HUES6 (cell line): Measurements from ENCODE around the gene ID4.

ENCODE experiments used
- H3K27ac ChIP-seq: 2 replicates; pipeline ENCODE4 v1.7.0; 2013; ENCODE audit warnings: low read depth, mild to moderate bottlenecking, low read length, inconsistent platforms
- H3K27me3 ChIP-seq: 2 replicates; pipeline ENCODE4 v1.6.1; 2013; ENCODE audit warnings: low read length; ENCODE audit not compliant: control insufficient read depth, insufficient read depth
- H3K36me3 ChIP-seq: 2 replicates; pipeline ENCODE4 v1.6.1; 2013; ENCODE audit warnings: low read length; ENCODE audit not compliant: control insufficient read depth, insufficient read depth
- H3K4me1 ChIP-seq: 2 replicates; pipeline ENCODE4 v1.6.1; 2013; ENCODE audit warnings: low read length; ENCODE audit not compliant: control insufficient read depth, insufficient read depth
- H3K4me3 ChIP-seq: 2 replicates; pipeline ENCODE4 v1.5.1; 2013; ENCODE audit warnings: low read depth, low read length
- H3K9ac ChIP-seq: one replicate; pipeline ENCODE4 v1.6.1; 2013; ENCODE audit warnings: mild to moderate bottlenecking, low read length
- H3K9me3 ChIP-seq: 2 replicates; pipeline ENCODE4 v1.6.1; 2013; ENCODE audit warnings: low read depth, low read length; ENCODE audit not compliant: control insufficient read depth, insufficient read depth

Gene ID4

DNA sequence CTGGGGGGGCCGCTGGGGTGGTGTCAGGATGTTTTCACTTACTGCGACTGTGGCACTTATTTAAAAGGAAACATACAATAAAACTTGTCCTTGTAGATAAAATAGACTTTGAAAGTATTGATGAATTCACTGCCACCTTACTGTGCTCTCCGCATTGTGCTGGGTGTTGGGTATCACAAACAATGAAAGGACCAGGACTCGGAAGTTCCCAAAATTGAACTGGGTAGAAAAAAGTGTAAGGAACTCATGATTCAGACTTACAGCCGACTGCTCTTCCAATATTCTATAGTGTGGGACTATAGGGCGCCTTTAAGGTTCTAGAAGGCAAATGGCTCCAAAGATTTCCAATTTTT is 32.1 kb upstream of the ID4 start:
- Histone ChIP-seq H3K9me3 (peaks cover 16% of the 10 kb centered on the region), H3K9ac (peak overlapping the region; percentile 82), H3K27me3 (peaks cover 5% of the 10 kb centered on the region), H3K4me3 (peak overlapping the region; percentile 66), H3K27ac (peak overlapping the region; percentile 97; the same call in 1 of the 2 replicates), H3K36me3 (no peaks in the 10 kb centered on the region), H3K4me1 (peaks cover 24% of the 10 kb centered on the region)

DNA sequence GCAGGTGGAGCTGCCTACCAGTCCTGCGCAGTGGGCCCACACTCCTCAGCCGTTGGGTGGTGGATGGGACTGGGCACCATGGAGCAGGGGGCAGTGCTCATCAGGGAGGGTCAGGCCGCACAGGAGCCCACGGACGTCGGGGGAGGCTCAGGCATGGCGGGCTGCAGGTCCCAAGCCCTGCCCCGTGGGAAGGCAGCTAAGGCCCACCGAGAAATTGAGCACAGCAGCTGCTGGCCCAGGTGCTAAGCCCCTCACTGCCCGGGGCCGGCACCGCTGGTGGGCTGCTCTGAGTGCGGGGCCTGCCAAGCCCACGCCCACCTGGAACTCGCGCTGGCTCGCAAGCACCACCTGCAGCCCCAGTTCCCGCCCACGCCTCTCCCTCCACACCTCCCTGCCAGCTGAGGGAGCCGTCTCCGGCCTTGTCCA is 30.2 kb upstream of the ID4 start:
- no peak overlapping the region for H3K9ac ChIP-seq
- H3K36me3 ChIP-seq, result no peaks in the 10 kb centered on the region
- H3K9me3 ChIP-seq, result peaks cover 13% of the 10 kb centered on the region
- peaks cover 24% of the 10 kb centered on the region for H3K4me1 ChIP-seq
- no peak overlapping the region for H3K27ac ChIP-seq
- peaks cover 5% of the 10 kb centered on the region for H3K27me3 ChIP-seq
- no peak overlapping the region for H3K4me3 ChIP-seq

DNA sequence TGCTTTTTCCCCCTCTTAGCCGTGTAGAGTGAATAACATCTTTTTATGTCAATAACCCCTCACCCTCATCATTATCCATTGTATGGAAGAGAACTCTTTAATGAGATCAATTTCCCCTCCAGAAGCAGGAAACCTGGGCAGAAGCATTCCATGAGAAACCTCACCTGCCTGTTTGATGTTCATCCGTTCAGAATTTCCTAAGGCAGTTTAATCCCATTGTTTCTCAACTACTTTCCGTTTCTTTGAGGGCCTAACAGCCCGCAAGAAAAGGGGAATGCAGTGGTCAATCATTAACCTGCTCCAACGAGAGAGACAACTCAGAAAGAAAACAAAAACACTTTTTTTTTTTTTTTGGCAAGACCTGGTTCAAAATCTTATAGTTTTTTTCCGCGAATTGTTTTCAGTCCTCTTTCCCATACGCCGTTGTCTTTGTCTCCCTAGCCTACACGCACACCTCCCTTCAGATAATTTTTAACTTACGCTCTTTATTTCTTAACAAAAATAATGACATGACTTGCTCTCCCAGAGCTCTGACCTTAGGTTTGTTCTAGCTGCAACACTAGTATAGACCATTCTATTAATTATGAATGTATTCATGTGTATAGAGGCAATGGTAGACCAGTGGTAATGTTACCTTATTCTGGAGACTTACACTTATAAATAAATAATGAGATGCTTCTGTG is 25.6 kb upstream of the ID4 start:
- H3K9me3 ChIP-seq, result peaks cover 11% of the 10 kb centered on the region
- H3K27me3 ChIP-seq, result no peaks in the 10 kb centered on the region
- no peaks in the 10 kb centered on the region for H3K4me1 ChIP-seq
- H3K4me3 ChIP-seq, result no peak overlapping the region
- no peak overlapping the region for H3K9ac ChIP-seq
- no peak overlapping the region for H3K27ac ChIP-seq
- no peaks in the 10 kb centered on the region for H3K36me3 ChIP-seq

DNA sequence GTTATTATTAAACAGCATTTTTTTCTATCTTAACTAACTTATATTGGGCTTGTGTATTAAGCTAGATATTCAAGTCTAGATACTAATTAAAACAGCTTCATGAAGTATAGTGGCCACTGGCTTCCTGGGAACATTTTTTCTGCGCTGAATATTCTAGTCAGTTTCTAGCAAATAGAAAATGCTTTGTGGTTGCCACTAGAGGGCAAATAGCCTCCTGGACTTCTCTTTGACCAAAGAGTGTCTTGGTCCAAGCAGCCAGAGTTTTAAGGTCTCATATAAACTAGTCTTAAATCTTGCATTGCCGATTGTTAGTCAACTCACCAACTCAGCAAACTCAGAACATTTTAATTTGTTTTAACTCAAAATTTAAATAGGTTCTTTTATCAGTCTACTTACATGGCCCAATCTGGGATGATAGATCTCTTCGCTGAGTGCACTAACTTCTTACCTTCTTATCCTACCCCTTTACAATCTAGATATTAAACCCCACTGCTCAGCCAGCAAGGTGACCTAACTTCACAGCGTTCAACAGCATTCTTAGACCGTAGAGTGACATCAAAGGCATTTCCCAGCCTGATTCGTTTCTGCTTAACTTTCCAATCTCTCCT is 24.6 kb upstream of the ID4 start:
- Histone ChIP-seq H3K4me1 (no peaks in the 10 kb centered on the region), H3K36me3 (no peaks in the 10 kb centered on the region), H3K27ac (no peak overlapping the region), H3K9me3 (peaks cover 12% of the 10 kb centered on the region), H3K4me3 (no peak overlapping the region), H3K9ac (no peak overlapping the region), H3K27me3 (no peaks in the 10 kb centered on the region)

DNA sequence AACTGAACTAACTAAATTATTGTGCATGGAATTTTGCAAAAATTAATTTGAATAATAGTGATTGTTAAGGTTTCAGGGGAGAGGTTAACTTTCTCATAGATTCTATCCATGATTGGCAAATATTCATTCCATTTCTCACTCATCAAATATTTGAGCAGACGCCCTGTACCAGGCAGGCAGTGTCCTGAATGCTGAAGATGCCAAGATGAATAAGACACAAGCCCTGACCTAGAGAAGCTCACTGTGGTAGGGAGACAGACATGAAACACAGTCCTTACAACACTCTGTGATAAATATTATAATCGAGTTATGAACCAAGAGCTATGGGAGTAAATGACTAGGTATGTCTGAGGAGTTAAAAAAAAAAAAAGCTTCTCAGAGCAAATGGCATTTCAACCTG is 18.4 kb upstream of the ID4 start:
- peaks cover 6% of the 10 kb centered on the region; the same call in 1 of the 2 replicates for H3K9me3 ChIP-seq
- H3K9ac ChIP-seq, result no peak overlapping the region
- H3K4me1 ChIP-seq, result no peaks in the 10 kb centered on the region
- no peak overlapping the region for H3K27ac ChIP-seq
- no peaks in the 10 kb centered on the region for H3K27me3 ChIP-seq
- H3K4me3 ChIP-seq, result no peak overlapping the region
- H3K36me3 ChIP-seq, result no peaks in the 10 kb centered on the region

DNA sequence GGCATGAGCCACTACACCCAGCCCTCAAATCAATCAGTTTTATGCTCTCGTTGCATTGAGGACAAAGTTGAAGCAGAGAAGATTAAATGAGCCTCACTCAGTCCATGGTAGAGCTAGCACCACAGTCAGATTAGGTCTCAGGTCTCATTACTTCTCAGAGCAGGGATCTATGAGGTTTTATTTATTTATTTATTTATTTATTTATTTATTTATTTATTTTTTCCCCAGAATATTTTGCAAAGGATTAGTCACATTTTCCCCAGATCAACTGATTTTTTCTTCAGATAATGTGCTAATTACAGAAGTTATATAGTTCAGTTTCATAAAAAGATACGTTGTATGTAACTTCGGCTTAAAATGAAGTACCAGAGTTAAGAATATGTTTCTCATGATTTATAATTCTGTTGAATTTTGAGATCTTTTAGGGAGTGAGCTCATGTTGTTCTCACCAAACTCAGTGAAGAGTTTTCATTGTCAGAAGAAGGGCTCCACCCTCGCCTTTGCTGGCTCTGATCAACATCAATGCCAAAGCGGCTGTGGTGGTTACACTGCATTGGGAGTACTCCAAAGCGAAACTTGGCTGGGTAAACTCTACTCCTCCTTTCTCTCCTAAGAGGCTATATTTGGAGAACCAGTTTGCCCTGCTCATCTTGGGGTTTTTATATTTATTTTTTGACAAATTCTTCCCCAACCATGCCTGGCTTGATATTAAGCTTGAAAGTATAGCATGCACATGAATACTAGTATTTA is 12.9 kb upstream of the ID4 start:
- H3K4me1 ChIP-seq, result no peaks in the 10 kb centered on the region
- no peaks in the 10 kb centered on the region for H3K9me3 ChIP-seq
- no peak overlapping the region for H3K27ac ChIP-seq
- no peaks in the 10 kb centered on the region for H3K36me3 ChIP-seq
- no peak overlapping the region for H3K4me3 ChIP-seq
- no peaks in the 10 kb centered on the region for H3K27me3 ChIP-seq
- H3K9ac ChIP-seq, result no peak overlapping the region

DNA sequence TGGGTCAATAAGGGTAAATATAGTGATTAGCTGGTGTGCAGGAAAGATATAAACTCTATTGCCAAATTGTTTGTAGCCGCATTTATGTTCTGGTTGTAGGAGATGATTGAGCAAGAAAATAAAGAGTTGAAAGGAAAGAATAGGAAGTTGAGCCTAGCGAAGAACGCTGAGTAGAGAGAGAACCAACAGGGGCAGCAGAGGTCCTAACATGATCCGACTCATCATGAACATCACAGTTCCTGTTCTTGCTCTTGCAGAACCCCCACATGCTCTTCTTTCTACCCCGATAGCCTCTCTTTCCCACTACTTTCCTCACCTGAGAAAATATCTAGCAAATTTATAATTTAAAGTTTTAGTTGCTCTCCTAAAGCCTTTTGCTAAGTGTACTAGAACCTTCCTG is 9.9 kb upstream of the ID4 start:
- Histone ChIP-seq H3K36me3 (no peaks in the 10 kb centered on the region), H3K4me1 (no peaks in the 10 kb centered on the region), H3K4me3 (no peak overlapping the region), H3K9ac (no peak overlapping the region), H3K9me3 (no peaks in the 10 kb centered on the region), H3K27ac (no peak overlapping the region), H3K27me3 (no peaks in the 10 kb centered on the region)

DNA sequence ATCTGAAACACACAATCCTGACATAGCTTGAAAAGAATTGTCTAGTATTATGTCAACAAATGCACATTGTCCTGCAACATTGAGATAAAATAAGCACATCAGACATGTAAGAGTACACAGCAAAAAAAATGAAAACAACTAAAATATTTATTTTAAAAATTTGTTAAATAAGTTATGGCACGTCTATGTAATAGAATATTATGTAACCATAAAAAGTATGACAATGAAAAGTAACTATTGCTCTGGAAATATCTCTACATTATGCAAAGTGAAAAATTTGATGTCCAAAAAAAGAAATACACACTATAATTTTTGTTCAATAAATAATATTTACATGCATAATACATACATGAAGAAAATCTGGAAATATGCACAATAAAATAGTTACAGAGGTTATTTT is 9.3 kb upstream of the ID4 start:
- no peak overlapping the region for H3K27ac ChIP-seq
- no peaks in the 10 kb centered on the region for H3K36me3 ChIP-seq
- H3K4me3 ChIP-seq, result no peak overlapping the region
- H3K9me3 ChIP-seq, result no peaks in the 10 kb centered on the region
- no peak overlapping the region for H3K9ac ChIP-seq
- no peaks in the 10 kb centered on the region for H3K27me3 ChIP-seq
- H3K4me1 ChIP-seq, result no peaks in the 10 kb centered on the region

DNA sequence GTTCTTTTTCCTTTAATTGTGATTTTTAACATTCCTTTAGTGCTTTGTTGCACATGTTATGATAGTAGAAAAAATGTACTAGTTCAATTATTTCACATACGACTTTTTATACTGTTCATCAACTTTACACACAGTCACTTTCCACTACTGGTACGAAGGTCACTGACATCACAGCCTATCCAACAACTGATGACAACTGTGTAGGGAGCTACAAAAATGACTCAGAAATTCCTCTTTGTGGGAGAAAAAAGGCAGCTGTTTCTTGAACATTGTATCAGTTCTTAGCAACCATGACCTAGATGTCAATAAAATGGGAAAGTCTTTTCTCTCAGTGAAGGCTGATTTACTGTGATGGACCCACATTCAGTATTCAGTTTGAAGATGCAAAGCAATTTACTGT is 7.0 kb upstream of the ID4 start:
- Histone ChIP-seq H3K27ac (no peak overlapping the region), H3K27me3 (no peaks in the 10 kb centered on the region), H3K4me3 (no peak overlapping the region), H3K36me3 (no peaks in the 10 kb centered on the region), H3K4me1 (peaks cover 7% of the 10 kb centered on the region; the same call in 1 of the 2 replicates), H3K9me3 (no peaks in the 10 kb centered on the region), H3K9ac (no peak overlapping the region)

DNA sequence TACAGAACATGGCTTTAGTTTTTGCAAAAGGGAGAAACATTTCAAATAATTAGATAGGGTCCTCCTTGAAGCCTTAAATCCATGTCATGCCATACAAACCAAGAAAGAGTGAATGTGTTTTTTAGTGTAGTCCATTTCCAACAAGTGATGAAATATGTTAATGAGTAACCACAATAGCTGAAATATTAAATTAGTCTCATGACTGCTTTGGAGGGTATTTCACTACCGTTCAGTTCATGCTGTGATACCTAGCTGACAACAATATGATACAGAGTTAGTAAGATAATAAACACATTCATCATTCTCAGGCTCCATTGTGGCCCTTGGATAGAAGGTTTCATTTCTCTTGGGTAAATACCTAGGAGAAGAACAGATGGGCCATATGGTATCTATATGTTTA is 5.8 kb upstream of the ID4 start:
- no peaks in the 10 kb centered on the region for H3K36me3 ChIP-seq
- no peak overlapping the region for H3K9ac ChIP-seq
- H3K27me3 ChIP-seq, result peaks cover 7% of the 10 kb centered on the region; the same call in 1 of the 2 replicates
- H3K4me1 ChIP-seq, result peaks cover 15% of the 10 kb centered on the region
- H3K4me3 ChIP-seq, result no peak overlapping the region
- no peaks in the 10 kb centered on the region for H3K9me3 ChIP-seq
- H3K27ac ChIP-seq, result no peak overlapping the region

DNA sequence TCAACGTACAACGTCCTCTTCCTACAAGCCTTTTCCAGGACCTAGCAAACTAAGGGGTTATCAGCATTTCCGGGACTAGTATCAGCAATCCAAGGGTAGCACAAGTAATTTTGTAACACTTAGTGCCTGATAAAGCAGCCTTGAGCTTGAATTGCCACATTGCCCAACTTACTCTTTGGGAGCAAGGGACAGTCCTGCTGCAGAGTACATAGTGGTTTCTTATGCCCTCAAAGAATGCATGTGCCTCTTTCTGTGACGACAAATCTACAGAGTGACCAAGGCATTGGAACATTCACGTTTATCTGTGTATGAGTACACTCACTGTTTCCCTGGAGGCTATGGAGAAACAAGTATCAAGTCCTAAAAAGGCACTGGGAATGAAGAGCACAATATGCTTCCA is 3.2 kb upstream of the ID4 start:
- Histone ChIP-seq H3K9ac (no peak overlapping the region), H3K9me3 (no peaks in the 10 kb centered on the region), H3K4me3 (no peak overlapping the region), H3K27me3 (peaks cover 15% of the 10 kb centered on the region; the same call in 1 of the 2 replicates), H3K27ac (no peak overlapping the region), H3K36me3 (no peaks in the 10 kb centered on the region), H3K4me1 (peaks cover 15% of the 10 kb centered on the region)
